Subcutaneous adipose tissue (tissue), 4 donors: ENCODE measurements around the gene CEP57. TPM values are rescaled to one million over a fixed set of nuclear protein-coding genes. Genes with fewer than 3 reads are reported as not detected.

Experiments used
- CTCF ChIP-seq: fragments of 450-650 bp; IDR thresholded peaks from one replicate; pipeline ENCODE4 v1.5.1; 2016; ENCODE audit warnings: low read depth, mild to moderate bottlenecking, control low read depth, antibody characterized with exemption, moderate library complexity
- total RNA-seq, 4 donors: library from RNA; depleted of rRNA; stranded (reverse); fragments of >200 nt; gene quantifications; one replicate each; pipeline ENCODE4 v1.1.0, GENCODE V29; 2016

CEP57 gene
- total RNA-seq = 10 to 100 TPM; 31.5 to 49.5 (median 39.4) TPM

- no peak for TF ChIP-seq CTCF
These were observed at the start of gene CEP57 for GRCh38 chr11:95790123-95790932. CEP57 (plus strand) TSS chr11:95790498; CDS start chr11:95790699, 201 bp downstream.

GRCh38 chr11:95750101-95750500 lies 40.2 kb upstream of the CEP57 start:
- TF ChIP-seq CTCF = no peak

- TF ChIP-seq CTCF = no peak
These were observed 38.8 kb upstream of the CEP57 start for GRCh38 chr11:95751515-95751914.

GRCh38 chr11:95760941-95761340 lies 29.4 kb upstream of the CEP57 start:
- no peak for TF ChIP-seq CTCF

- TF ChIP-seq CTCF = no peak
These were observed 27.8 kb upstream of the CEP57 start for GRCh38 chr11:95762534-95762933.

- TF ChIP-seq CTCF = no peak
These were observed 25.9 kb upstream of the CEP57 start for GRCh38 chr11:95764267-95764898.

GRCh38 chr11:95766701-95767100 lies 23.6 kb upstream of the CEP57 start:
- TF ChIP-seq CTCF = no peak
